Measurements from ENCODE around the gene DIP2A. TPM values are rescaled to one million over a fixed set of nuclear protein-coding genes. Genes with fewer than 3 reads are reported as not detected.
A peak's percentile ranks its signal among the peaks of the same experiment; 100 is the strongest.

Gene DIP2A
- total RNA-seq, 2 donors from 2014 or later = 39.4 to 71.6 TPM

GRCh38 chr21:46604329-46604974 lies 145.8 kb downstream of the DIP2A start:
- ATAC-seq (no peak), DNase-seq (ENCODE audit: low spot score) (no peak)
- Mint-ChIP-seq H3K9me3 (no peaks in the 10 kb centered on the region), H3K36me3 (no peaks in the 10 kb centered on the region), H3K4me1 (ENCODE audit: low read depth in 2 of 2) (peaks cover 35 to 48% of the 10 kb centered on the region in 2 donors), H3K4me3 (peak overlapping the region; percentile 69), H3K27me3 (no peaks in the 10 kb centered on the region), H3K27ac (peak overlapping the region; percentile 80 to 82)

- H3K27ac Mint-ChIP-seq = peak within 1 kb of the TSS; percentile 80 to 82
- H3K4me3 Mint-ChIP-seq = peak within 1 kb of the TSS; percentile 82
- no peak for DNase-seq (ENCODE audit: low spot score)
- no peaks in the 10 kb centered on the region for H3K9me3 Mint-ChIP-seq
- H3K36me3 Mint-ChIP-seq = no peaks in the 10 kb centered on the region
- peaks cover 42 to 55% of the 10 kb centered on the region in 2 donors for H3K4me1 Mint-ChIP-seq (ENCODE audit: low read depth in 2 of 2)
- no peak for ATAC-seq
- no peaks in the 10 kb centered on the region for H3K27me3 Mint-ChIP-seq
These were observed 146.5 kb downstream of the DIP2A start, which contains the start of gene S100B for GRCh38 chr21:46604975-46605766. TSS of gene S100B (minus strand) at chr21:46605082. CDS start at chr21:46602415, 2,667 bp downstream.

GRCh38 chr21:46605767-46606426 lies 147.2 kb downstream of the DIP2A start:
- Mint-ChIP-seq H3K27ac (peak overlapping the region; percentile 80 to 82), H3K36me3 (no peaks in the 10 kb centered on the region), H3K4me3 (peak overlapping the region; percentile 82), H3K27me3 (no peaks in the 10 kb centered on the region), H3K4me1 (ENCODE audit: low read depth in 2 of 2) (peaks cover 49 to 63% of the 10 kb centered on the region in 2 donors), H3K9me3 (no peaks in the 10 kb centered on the region)
- ATAC-seq = peak; percentile 94 to 97
- DNase-seq (ENCODE audit: low spot score) = peak; percentile 76

- Mint-ChIP-seq H3K4me1 (ENCODE audit: low read depth in 2 of 2) (peaks cover 50 to 63% of the 10 kb centered on the region in 2 donors), H3K36me3 (no peaks in the 10 kb centered on the region), H3K27ac (peak overlapping the region; percentile 80 to 82), H3K4me3 (peak overlapping the region; percentile 82), H3K27me3 (no peaks in the 10 kb centered on the region), H3K9me3 (no peaks in the 10 kb centered on the region)
- ATAC-seq (peak; percentile 34 to 35), DNase-seq (ENCODE audit: low spot score) (no peak)
These were observed 147.7 kb downstream of the DIP2A start for GRCh38 chr21:46606427-46606813.

GRCh38 chr21:46607636-46608035 lies 148.9 kb downstream of the DIP2A start:
- Mint-ChIP-seq H3K36me3 (no peaks in the 10 kb centered on the region), H3K9me3 (no peaks in the 10 kb centered on the region), H3K27ac (peak overlapping the region; percentile 80 to 82), H3K4me3 (no peak overlapping the region), H3K27me3 (no peaks in the 10 kb centered on the region), H3K4me1 (ENCODE audit: low read depth in 2 of 2) (peaks cover 50 to 63% of the 10 kb centered on the region in 2 donors)
- ATAC-seq (no peak), DNase-seq (ENCODE audit: low spot score) (no peak)

- DNase-seq (ENCODE audit: low spot score) (no peak), ATAC-seq (no peak)
- H3K27ac Mint-ChIP-seq = no peak overlapping the region
- no peak overlapping the region for H3K4me3 Mint-ChIP-seq
- no peaks in the 10 kb centered on the region for H3K9me3 Mint-ChIP-seq
- H3K4me1 Mint-ChIP-seq (ENCODE audit: low read depth in 2 of 2) = peaks cover 50 to 67% of the 10 kb centered on the region in 2 donors
- H3K36me3 Mint-ChIP-seq = no peaks in the 10 kb centered on the region
- no peaks in the 10 kb centered on the region for H3K27me3 Mint-ChIP-seq
These were observed 150.0 kb downstream of the DIP2A start for GRCh38 chr21:46608672-46609111.

GRCh38 chr21:46610018-46610701 lies 151.5 kb downstream of the DIP2A start:
- Mint-ChIP-seq H3K4me3 (no peak overlapping the region), H3K36me3 (no peaks in the 10 kb centered on the region), H3K27ac (peak overlapping the region in 1 of 2 donors; percentile 43), H3K9me3 (no peaks in the 10 kb centered on the region), H3K4me1 (ENCODE audit: low read depth in 2 of 2) (peaks cover 44 to 66% of the 10 kb centered on the region in 2 donors), H3K27me3 (no peaks in the 10 kb centered on the region)
- DNase-seq (ENCODE audit: low spot score) (no peak), ATAC-seq (peak in 1 of 2 donors; percentile 21)

GRCh38 chr21:46613391-46613790 lies 154.7 kb downstream of the DIP2A start:
- H3K27ac Mint-ChIP-seq = no peak overlapping the region
- H3K9me3 Mint-ChIP-seq = no peaks in the 10 kb centered on the region
- no peak for ATAC-seq
- H3K4me3 Mint-ChIP-seq = no peak overlapping the region
- no peaks in the 10 kb centered on the region for H3K36me3 Mint-ChIP-seq
- no peaks in the 10 kb centered on the region for H3K27me3 Mint-ChIP-seq
- H3K4me1 Mint-ChIP-seq (ENCODE audit: low read depth in 2 of 2) = peaks cover 21 to 33% of the 10 kb centered on the region in 2 donors
- no peak for DNase-seq (ENCODE audit: low spot score)

- H3K4me3 Mint-ChIP-seq = no peak overlapping the region
- H3K36me3 Mint-ChIP-seq = no peaks in the 10 kb centered on the region
- DNase-seq (ENCODE audit: low spot score) (no peak), ATAC-seq (no peak)
- no peaks in the 10 kb centered on the region for H3K27me3 Mint-ChIP-seq
- H3K27ac Mint-ChIP-seq = no peak overlapping the region
- peaks cover 19 to 27% of the 10 kb centered on the region in 2 donors for H3K4me1 Mint-ChIP-seq (ENCODE audit: low read depth in 2 of 2)
- no peaks in the 10 kb centered on the region for H3K9me3 Mint-ChIP-seq
These were observed 157.4 kb downstream of the DIP2A start for GRCh38 chr21:46616050-46616449.

GRCh38 chr21:46616656-46617055 lies 158.0 kb downstream of the DIP2A start:
- Mint-ChIP-seq H3K36me3 (no peaks in the 10 kb centered on the region), H3K27ac (no peak overlapping the region), H3K27me3 (no peaks in the 10 kb centered on the region), H3K4me3 (no peak overlapping the region), H3K9me3 (no peaks in the 10 kb centered on the region), H3K4me1 (ENCODE audit: low read depth in 2 of 2) (peaks cover 25 to 33% of the 10 kb centered on the region in 2 donors)
- DNase-seq (ENCODE audit: low spot score) (no peak), ATAC-seq (no peak)

- Mint-ChIP-seq H3K36me3 (no peaks in the 10 kb centered on the region), H3K27me3 (no peaks in the 10 kb centered on the region), H3K27ac (no peak overlapping the region), H3K4me1 (ENCODE audit: low read depth in 2 of 2) (peaks cover 30 to 41% of the 10 kb centered on the region in 2 donors), H3K4me3 (no peak overlapping the region), H3K9me3 (no peaks in the 10 kb centered on the region)
- DNase-seq (ENCODE audit: low spot score) = no peak
- ATAC-seq = no peak
These were observed 158.8 kb downstream of the DIP2A start for GRCh38 chr21:46617267-46618051.

- DNase-seq (ENCODE audit: low spot score) (no peak), ATAC-seq (no peak)
- Mint-ChIP-seq H3K36me3 (no peaks in the 10 kb centered on the region), H3K9me3 (no peaks in the 10 kb centered on the region), H3K27me3 (no peaks in the 10 kb centered on the region), H3K4me1 (ENCODE audit: low read depth in 2 of 2) (peaks cover 36 to 42% of the 10 kb centered on the region in 2 donors), H3K27ac (no peak overlapping the region), H3K4me3 (no peak overlapping the region)
These were observed 160.2 kb downstream of the DIP2A start for GRCh38 chr21:46618738-46619379.

Data from natural killer cell treated with Interleukin-12 subunit alpha and Interleukin-12 subunit beta and Interleukin-15 and Interleukin-18, amount 100 ng/mL, for 72 hours (primary cell).